ENCODE data around the gene LDLRAD3. TPM values are rescaled to one million over a fixed set of nuclear protein-coding genes. Genes with fewer than 3 reads are reported as not detected.
"Not testable (repeated sequence)": the region's sequence is repeated elsewhere in the genome, so short reads cannot be mapped to it uniquely, and the experiment has no call there.

LDLRAD3 gene
- total RNA-seq, 1 donor from 2014 or later: 10.2 TPM

- TF ChIP-seq CTCF (IDR thresholded peaks at IDR 0.05; ENCODE audit: insufficient read depth, low read length, poor library complexity, severe bottlenecking): no peak
- Histone ChIP-seq H3K36me3 (ENCODE audit: control insufficient read depth, insufficient read depth, low read length) (no peaks in the 10 kb centered on the region), H3K4me3 (ENCODE audit: low read depth, low read length) (no peak overlapping the region), H3K27me3 (ENCODE audit: control insufficient read depth, insufficient read depth, low read length) (no peaks in the 10 kb centered on the region)
- DNase-seq (ENCODE audit: low read depth): no peak
These were observed 66.3 kb downstream of the LDLRAD3 start for GRCh38 chr11:36010010-36010740.

GRCh38 chr11:36011574-36011973 is 67.7 kb downstream of the LDLRAD3 start:
- Histone ChIP-seq H3K36me3 (ENCODE audit: control insufficient read depth, insufficient read depth, low read length) (no peaks in the 10 kb centered on the region), H3K27me3 (ENCODE audit: control insufficient read depth, insufficient read depth, low read length) (no peaks in the 10 kb centered on the region), H3K4me3 (ENCODE audit: low read depth, low read length) (no peak overlapping the region)
- DNase-seq (ENCODE audit: low read depth): no peak
- no peak for TF ChIP-seq CTCF (IDR thresholded peaks at IDR 0.05; ENCODE audit: insufficient read depth, low read length, poor library complexity, severe bottlenecking)

- H3K27me3 ChIP-seq (ENCODE audit: control insufficient read depth, insufficient read depth, low read length): no peaks in the 10 kb centered on the region
- no peak for TF ChIP-seq CTCF (IDR thresholded peaks at IDR 0.05; ENCODE audit: insufficient read depth, low read length, poor library complexity, severe bottlenecking)
- H3K36me3 ChIP-seq (ENCODE audit: control insufficient read depth, insufficient read depth, low read length): no peaks in the 10 kb centered on the region
- no peak for DNase-seq (ENCODE audit: low read depth)
- H3K4me3 ChIP-seq (ENCODE audit: low read depth, low read length): no peak overlapping the region
These were observed 68.6 kb downstream of the LDLRAD3 start for GRCh38 chr11:36012455-36012854.

GRCh38 chr11:36012979-36013378 is 69.1 kb downstream of the LDLRAD3 start:
- TF ChIP-seq CTCF (IDR thresholded peaks at IDR 0.05; ENCODE audit: insufficient read depth, low read length, poor library complexity, severe bottlenecking): no peak
- Histone ChIP-seq H3K27me3 (ENCODE audit: control insufficient read depth, insufficient read depth, low read length) (no peaks in the 10 kb centered on the region), H3K36me3 (ENCODE audit: control insufficient read depth, insufficient read depth, low read length) (no peaks in the 10 kb centered on the region), H3K4me3 (ENCODE audit: low read depth, low read length) (no peak overlapping the region)
- no peak for DNase-seq (ENCODE audit: low read depth)

- not testable (repeated sequence) for H3K36me3 ChIP-seq (ENCODE audit: control insufficient read depth, insufficient read depth, low read length); DNase-seq (ENCODE audit: low read depth); H3K27me3 ChIP-seq (ENCODE audit: control insufficient read depth, insufficient read depth, low read length)
These were observed 69.6 kb downstream of the LDLRAD3 start for GRCh38 chr11:36013446-36013845.

GRCh38 chr11:36013950-36014897 is 70.4 kb downstream of the LDLRAD3 start:
- DNase-seq (ENCODE audit: low read depth): no peak
- Histone ChIP-seq H3K4me3 (ENCODE audit: low read depth, low read length) (no peak overlapping the region), H3K36me3 (ENCODE audit: control insufficient read depth, insufficient read depth, low read length) (no peaks in the 10 kb centered on the region), H3K27me3 (ENCODE audit: control insufficient read depth, insufficient read depth, low read length) (no peaks in the 10 kb centered on the region)
- no peak for TF ChIP-seq CTCF (IDR thresholded peaks at IDR 0.05; ENCODE audit: insufficient read depth, low read length, poor library complexity, severe bottlenecking)

More at GRCh38 chr11:36013446-36013845, 69.6 kb downstream of the LDLRAD3 start:
- H3K4me3 ChIP-seq (ENCODE audit: low read depth, low read length): not testable (repeated sequence)

All from kidney epithelial cell (primary cell).